Limb (tissue), 2 donors: Measurements from ENCODE around the gene CUL2.
"Not testable (repeated sequence)": the region's sequence is repeated elsewhere in the genome, so short reads cannot be mapped to it uniquely, and the experiment has no call there.

Source experiments
- DNase-seq, 2 donors: peaks; one replicate each; pipeline ENCODE4 v3.0.0-alpha.2; 2016; ENCODE audit errors: extremely low spot score in 2 of 2

Gene CUL2

DNA sequence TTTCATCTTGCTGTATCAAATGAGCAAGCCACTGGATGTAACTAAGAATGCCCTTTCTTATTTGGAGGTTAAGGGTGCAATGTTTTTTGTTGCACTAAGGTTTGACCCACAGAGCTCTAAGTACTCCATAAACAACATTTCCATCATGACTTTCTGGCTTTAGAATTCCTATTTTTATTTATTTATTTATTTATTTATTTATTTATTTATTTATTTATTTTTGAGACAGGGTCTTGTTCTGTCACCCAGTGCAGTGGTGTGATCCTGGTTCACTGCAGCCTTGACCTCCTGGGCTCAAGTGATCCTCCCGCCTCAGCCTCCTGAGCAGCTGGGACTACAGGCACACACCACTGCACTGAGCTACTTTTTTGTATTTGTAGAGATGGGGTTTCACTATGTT, 9.9 kb downstream of the CUL2 start:
- DNase-seq = not testable (repeated sequence)

DNA sequence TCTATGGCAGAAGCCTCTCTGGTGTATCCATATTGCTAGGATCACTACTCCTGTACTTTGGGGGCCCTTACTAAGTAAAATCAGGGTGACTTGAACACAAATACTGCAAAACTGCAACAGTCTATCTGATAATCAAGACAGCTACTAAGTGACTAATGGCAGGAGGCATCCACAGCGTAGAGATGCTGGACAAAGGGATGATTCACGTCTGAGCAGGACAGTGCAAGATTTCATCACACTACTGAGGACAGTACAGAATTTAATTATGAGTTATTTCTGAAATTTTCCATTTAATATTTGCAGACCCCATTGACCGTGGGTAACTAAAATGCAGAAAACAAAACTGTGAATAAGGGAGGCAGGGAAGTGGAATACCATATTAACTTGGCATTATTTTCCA, 10.4 kb downstream of the CUL2 start:
- no peak for DNase-seq

DNA sequence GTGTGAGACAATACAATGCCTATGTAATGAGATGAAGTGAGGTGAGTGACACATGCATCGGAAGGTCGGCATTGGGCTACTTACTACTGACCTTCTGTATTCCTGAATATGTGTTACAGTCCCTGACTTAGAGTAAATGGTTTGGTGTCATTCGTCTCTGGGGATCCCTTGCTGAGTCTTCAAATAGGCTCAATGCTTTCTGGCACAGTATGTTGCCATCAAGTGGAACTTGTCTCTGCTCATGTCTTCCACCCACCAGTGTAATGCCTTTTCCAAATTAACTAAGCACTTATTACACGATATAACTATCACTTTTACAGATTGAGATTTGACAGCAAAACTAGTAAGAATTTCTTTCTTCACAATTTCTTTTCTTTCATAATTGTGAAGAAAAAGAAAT, 10.9 kb downstream of the CUL2 start:
- no peak for DNase-seq

DNA sequence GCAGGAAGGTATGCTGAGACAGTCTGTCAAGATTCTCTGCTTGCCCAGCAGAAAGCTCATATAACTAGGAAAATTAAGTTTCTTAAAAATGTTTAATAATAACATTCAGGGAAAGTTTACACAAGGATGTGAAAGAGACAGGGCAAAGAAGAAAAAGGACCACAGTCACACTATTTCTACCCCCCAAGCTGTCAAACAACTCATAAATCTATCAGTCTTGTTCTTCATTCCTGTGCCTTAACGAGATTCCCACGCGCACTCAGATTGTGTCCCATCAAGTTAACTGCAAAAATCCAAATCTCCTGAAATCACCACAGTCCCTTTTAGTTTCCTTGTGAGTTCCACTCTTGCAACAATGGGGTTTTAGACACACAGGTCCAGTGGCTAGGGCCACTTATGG, 14.9 kb downstream of the CUL2 start:
- DNase-seq = no peak

DNA sequence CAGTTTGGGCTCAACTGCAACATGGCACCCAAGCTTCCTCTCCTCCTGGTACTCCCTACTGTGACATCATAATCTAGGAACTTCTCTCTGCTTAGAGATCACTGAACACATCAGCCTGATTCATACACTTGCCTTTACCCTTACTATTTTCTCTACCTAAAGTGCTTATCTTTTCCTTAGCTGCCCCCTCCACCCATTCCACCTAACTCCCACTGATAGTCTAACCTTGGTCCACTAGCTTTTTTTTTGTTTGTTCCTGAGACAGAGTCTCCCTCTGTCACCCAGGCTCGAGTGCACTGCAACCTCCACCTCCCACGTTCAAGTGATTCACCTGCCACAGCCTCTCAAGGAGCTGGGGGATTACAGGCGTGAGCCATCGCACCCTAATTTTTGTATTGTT, 15.9 kb downstream of the CUL2 start:
- DNase-seq = no peak

DNA sequence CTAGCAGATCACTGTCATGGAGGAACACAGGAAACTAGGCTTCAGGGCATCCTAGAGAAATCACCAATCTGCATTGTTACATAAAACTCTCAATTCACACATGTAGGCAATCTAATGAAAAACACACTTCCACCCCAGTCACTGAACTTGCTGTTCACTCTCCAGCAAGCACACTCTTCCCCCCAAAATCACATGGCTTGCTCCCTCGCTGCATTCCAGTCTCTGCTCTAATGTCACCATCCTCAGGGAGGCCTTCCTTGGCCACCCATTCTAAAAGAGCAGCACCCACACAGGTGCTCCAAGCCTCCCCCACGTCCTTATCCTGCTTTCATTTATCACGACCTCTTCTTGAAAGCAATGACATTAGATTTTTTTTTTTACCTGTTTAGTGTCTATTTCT, 19.6 kb downstream of the CUL2 start:
- no peak for DNase-seq

DNA sequence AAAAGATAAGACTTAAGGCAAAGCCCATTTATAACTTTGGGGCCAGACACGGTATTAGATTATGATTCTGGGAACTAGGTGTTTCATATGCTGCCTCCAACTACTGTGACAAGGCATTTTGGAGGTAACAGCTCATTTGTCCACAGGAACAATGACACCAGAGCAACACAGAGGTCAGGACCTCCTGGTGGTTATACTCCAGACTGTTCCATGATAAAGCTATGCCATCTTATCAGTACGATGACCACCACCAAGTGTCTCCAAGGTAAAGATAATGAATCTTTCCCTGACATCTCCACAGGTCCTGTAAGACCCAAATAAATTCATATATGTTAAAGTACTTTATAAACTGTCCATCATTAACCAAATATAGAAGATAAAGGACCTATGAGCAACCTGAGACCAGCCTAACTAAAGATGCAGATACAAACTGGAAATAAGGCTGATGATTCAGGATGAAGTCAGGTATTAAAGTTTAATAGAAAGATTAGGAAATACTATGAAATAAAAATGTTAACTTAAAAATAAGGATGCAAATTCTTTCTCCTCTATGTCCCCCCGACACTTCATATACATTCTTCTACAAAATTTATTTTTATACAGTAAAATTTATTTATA, 26.2 kb downstream of the CUL2 start:
- no peak for DNase-seq

DNA sequence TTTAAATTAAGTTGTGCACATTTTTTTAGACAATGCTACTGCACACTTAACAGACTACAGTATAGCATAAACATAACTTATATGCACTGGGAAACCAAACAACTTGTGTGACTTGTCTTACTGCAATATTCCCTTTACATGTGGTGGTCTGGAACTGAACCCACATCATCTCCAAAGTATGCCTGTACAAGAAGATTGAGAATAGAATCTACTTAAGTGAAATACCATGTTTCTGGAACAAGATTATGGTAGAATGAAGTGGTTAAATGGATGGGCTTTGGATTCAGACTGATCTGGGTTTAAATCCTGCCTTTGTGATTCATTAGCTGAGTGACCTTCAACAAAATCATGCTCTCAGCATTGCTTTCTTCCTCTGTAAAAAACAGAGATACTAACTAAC, 30.7 kb downstream of the CUL2 start:
- DNase-seq = no peak

DNA sequence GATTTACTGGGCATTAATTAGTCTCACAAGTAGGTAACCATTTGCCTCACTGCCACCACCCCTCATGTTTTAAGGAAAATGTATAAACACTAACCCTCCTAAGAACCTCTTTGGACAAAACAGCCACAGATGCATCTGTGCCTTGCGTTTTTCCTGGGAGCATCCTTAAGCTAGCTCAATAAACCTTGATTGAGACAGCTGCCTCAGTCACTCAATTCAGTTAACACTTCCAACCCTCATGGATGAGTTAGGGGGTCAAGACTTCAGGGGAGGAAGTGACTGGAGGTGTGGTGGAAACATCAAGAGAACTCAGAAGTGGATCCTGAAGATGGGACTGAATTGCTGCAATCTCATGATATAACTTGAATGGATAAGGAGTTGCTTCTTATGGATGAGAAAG, 31.5 kb downstream of the CUL2 start:
- DNase-seq = no peak

DNA sequence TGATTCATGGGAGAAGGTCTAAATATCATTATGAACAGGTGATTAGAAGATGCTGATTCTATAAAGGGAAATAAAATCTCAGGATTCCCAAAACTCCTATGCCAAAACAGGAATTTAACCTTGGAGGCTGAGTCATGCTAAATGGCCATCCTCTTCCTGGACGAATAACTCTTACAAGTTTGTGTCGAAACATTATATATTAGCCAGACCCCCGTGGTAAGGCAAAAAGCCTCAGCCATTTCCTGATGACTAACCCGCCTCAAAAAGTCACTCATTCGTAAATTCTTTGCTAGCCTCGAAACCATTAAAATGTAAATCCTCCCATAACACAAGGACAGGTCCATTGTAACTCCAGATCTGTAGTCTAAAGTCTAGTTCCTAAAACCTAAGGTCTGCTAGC, 32.0 kb downstream of the CUL2 start:
- DNase-seq = no peak

DNA sequence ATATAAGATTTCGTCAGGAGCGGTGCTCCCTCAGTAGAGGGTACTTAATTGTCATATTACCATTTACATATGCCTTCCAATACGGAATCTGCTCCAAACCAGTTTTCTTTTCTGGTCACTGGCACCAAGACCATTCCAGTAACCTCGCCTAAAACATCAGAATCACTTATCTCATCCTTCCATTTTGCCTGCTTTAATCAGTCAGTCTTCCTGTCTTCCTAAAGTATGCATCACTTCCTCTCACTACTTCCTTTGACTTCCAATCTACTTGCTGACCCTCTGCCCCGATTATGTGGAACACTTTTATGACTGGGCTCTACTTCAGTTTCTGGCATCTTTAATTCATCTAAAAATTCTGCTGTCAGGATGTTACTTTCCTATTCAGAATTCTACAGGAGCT, 33.5 kb downstream of the CUL2 start:
- no peak for DNase-seq

DNA sequence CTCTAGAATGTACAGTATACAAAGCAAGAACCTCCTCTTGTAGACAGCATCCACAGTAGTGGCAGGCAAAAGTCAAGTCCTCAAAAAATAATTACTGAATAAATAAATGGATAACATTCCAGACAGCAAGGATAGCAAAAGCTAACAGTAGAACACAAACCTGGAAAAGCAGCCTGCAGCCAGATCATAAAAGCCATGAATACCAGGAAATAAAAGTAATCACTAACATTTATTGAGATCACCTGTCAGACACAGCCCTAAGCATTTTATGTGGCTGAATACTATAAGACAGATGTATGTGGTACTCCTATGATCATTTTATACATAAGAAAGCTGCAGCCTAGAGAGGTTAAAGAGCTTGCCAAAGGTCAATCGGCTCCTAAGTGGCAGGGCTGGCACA, 34.0 kb downstream of the CUL2 start:
- DNase-seq = no peak

DNA sequence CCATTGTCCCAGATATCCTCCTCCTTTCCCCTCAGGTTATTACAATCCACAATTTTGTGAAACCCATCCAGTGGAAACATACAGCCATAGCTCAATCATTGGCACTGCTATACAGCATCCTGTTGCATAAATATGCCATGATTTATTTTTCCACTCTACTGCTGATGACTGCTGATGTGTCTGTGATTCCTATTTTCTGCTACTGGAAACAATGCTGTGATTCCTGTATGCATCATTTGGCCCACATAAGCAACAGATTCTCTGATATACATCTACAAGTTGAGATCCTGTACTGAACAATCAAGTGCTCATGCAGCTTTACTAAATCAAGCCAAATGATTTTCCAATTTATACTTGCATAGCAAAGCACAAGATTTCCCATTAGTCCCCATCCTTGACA, 39.6 kb downstream of the CUL2 start:
- no peak for DNase-seq

DNA sequence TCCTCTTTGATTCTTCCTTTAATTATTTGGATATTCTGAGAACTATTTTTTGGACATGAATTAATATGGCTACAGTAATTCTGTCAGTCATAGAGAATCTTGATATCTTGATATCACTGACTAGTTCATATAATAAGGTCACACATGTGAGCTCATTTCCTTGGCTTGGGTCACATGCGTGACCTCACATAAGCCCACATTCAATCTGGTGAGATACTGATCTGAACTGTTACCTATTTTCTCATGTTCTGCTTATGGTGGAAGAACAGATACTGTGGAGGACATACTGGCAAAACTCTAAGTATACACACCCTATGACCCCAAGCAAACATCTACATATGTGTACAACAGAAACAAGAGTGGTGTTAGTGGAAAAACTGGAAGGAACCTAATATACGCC, 44.1 kb downstream of the CUL2 start:
- no peak for DNase-seq

DNA sequence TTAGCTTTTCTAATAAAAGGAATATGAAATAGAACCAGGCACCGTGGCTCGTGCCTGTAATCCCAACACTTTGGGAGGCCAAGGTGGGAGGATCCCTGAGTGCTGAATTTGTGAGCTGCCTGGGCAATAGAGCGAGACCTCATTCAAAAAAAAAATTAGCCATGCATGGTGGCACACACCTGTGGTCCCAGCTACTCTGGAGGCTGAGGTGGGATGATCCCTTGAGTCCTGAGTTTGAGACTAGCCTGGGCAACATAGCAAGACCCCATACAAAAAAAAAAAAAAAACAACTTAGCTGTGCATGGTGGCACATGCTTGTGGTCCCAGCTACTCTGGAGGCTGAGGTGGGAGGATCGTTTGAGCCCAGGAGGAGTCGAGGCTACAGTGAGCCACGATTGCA, 44.9 kb downstream of the CUL2 start:
- DNase-seq = not testable (repeated sequence)

DNA sequence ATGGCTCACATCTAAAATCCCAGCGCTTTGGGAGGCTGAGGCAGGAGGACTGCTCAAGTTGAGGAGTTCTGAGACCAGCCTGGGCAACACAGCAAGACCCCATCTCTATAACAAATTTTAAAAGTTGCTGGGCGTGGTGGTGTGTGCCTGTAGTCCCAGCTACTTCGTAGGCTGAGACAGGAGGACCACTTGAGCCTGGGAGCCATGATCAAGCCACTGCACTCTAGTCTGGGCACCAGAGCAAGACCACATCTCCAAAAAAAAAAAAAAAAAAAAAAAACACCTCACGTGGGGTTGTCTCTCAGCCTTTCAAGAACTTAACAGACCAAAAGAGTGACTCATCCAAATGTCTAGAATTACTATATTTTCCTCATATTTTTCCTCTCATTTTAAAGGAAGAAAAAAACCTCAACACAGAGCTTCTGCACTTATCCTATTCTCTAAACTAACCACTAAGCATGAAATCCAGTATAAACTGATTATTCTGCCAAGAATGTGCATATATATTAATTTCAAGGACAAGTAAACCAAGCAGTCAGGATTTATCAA, 46.3 kb downstream of the CUL2 start:
- no peak for DNase-seq

DNA sequence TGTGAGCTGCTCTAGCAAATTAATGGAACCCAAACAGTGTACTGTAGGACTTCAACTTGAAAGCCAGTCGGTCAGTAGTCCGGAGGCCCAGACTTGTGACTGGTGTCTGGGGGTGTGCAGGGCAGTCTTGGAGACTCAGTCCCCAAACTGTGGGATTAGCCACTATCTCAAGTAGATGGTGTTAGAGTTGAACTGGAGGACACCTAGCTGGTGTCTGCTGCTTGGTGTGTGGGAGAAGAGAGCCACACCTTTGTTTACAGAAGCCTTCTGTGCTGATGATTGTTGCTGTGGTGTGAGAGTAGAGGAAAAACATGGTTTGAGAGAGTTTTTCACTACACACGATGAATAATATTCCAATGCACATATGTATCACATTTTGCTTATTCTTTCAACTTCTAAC, 47.4 kb downstream of the CUL2 start:
- no peak for DNase-seq

DNA sequence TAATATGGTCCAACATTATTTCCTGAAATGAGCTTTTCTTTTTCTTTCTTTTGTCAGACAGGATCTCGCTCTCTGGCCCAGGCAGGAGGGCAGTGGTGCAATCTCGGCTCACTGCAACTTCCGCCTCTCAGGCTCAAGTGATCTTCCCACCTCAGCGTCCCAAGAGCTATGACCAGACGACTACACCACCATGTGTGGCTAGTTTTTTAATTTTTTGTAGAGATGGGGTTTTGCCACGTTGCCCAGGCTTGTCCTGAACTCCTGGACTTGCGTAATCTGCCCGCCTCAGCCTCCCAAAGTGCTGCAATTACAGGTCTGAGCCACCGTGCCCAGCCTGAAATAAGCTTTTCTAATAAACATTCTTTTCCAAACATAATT, 48.6 kb downstream of the CUL2 start:
- no peak for DNase-seq

DNA sequence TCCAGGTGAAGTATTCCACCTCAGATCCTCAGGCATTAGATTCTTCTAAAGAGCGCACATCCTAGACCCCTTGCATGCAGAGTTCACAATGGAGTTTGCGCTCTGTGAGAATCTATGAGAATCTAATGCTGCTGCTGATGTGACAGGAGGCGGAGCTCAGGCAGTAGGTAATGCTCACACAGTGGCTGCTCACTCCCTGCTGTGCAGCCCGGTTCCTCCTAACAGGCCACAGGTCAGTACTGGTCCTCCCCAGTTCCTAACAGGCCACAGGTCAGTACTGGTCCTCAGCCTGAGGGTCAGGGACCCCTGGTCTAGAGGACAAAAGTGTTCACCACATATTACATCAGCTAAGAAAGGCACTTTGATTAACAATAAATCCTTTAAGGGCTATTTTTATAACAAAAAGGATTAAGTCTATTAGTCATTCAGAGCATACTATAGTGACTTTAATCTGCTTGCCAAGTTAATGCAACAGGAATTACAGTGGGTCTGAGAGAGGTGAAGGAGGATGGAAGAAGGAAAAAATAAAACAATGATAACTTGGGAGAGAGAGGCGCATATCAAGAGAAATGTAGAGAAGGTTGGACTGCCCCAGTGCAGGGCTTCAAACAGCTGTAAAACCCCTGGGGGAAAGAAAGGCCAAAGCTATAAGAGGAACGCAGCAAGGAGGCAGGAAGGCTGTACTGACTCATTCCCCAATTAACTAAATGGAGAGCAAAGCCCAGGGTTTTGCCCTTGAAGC, 49.2 kb downstream of the CUL2 start:
- DNase-seq = no peak

DNA sequence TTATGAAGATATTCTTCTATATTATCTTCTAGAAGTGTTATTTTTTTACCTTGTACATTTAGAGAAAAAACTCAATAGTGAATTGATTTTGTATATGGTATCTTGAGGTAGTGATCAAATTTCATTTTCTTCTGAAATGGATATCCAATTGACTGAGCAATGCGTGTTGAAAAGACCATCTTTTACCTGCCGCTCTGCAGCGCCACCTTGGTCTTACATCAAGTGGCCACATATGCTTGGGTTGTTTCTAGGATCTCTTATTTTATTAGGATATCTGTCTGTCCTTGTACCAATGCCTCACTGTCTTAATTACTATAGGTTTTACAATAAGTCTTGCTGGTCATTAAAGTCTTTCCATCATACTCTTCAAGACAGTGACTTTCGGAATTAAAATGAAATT, 53.0 kb downstream of the CUL2 start:
- DNase-seq = no peak

DNA sequence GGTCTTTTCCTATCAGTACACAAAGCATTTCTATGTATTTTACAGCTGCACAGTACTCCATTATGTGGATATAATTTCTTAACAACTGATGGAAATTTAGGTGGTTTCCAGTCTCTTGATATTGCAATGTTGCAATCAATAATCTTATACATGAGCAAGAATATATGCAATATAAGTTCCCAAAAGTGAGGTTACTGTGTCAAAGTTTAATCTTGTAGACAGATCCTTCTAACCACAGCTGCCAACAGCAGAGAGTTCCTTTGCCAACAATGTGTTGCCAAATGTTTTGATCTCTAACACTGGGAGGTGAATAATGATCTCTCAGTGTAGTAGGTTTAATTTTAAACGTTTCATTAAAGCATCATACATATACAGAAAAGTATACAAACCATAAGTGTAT, 54.5 kb downstream of the CUL2 start:
- no peak for DNase-seq

DNA sequence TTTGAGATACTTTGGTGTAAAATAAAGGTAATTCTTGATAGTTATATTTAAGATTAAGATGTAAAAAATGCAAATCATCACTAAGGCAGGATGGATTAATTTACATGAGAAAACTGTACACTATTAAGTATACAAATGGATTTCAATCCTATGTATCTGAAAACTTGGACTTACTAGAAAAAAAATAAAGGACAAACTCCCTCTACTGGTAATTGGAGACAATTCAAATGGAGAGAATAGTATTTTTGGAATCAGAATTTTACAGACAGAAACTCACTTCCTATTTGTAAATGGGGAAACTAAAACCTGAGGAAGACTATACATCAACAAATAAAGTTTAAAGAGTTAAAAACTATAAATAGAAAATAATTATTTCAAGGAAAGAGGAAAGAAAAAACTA, 62.6 kb downstream of the CUL2 start:
- peak in 1 of 2 donors; percentile 49 for DNase-seq

DNA sequence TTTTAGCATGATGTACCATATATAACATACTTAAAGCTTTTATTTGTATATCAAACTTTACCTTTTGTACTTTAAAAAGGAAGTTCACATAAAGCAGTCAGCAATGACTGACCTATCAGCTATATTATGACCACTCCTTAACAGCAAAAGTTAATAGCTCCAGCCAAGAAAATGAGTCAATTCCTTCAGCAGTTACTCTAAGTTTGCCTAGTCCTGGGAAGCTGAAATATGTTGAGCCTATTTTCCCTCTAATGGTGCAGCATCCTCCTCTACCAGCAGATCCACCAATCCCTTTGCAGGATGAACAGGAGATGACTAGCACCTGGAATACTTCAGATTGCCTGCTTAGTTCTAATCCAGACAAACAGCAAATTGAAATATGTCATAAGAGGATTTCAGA, 64.2 kb downstream of the CUL2 start:
- DNase-seq = no peak
